Measurements from ENCODE around the gene MRLN. TPM values are rescaled to one million over a fixed set of nuclear protein-coding genes. Genes with fewer than 3 reads are reported as not detected.
"Not testable (repeated sequence)": the region's sequence is repeated elsewhere in the genome, so short reads cannot be mapped to it uniquely, and the experiment has no call there.

Gene MRLN
- not detected in 2 replicates for total RNA-seq

DNA sequence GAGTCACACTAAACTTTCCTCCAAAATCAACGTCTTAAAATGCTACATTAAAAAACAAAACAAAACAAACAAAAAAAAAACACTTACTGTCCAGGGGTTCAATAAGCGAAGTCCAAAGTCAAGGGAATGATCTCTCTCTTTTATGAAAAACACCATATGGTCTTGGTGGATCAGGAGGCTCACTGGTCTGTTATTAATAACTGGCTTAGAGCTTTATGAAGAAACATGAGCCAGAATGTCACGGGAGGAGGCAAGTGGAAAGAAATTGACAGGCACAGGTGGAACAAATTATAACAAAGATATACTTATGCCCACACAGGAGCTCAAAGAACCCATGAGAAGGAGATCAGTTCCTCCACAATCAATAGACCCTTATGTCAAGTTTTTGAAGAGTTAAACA is at the start of gene MRLN:
Gene MRLN (minus strand): TSS at position 189 of the 400 bp plus-strand sequence.
- DNase-seq (ENCODE audit: low read depth in 2 of 2), result no peak

DNA sequence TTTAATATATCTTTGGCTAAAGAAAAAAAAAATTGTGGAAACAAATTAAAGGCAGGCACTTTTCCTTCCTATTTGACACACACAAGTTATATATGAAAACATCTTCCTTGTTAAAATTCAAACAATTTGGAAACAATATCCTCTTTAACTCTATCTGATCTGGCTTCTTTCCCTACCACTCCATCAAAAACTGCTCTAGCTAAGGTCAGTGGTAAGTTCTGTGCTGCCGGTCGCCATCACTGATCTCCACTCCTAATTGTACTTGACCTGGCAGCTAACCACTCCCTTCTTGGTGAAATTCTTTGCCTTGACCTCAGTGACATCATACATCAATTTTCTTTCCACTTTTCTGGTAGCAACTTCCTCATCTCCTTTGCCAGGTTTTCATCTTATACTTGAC is 47.9 kb upstream of the MRLN start:
- no peak for DNase-seq (ENCODE audit: low read depth in 2 of 2)

DNA sequence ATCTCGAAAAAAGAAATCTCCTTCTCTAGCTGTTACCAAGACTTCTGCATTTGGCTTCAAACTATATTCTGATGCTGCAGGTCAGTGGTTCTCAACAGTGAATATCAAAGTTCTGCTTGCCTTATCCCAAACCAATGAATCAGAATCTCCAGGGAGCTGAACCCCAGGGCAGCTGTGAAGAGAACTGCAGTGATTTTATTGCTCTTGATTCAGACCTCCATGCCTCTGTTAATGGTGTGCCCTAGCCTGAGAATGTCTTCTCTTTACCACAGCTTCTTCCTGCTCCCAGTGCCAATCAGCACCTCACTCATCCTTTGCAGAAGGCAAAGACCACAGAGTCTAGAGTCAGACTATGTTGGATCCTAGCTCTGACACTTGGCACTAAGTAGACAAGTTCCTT is 46.2 kb upstream of the MRLN start:
- DNase-seq (ENCODE audit: low read depth in 2 of 2), result no peak

GRCh38 chr10:59793919-59794318 is 40.7 kb upstream of the MRLN start:
- peak in 1 of 2 donors; percentile 54 for DNase-seq (ENCODE audit: low read depth in 2 of 2)

- no peak for DNase-seq (ENCODE audit: low read depth in 2 of 2)
Observed at GRCh38 chr10:59792812-59793211, 39.6 kb upstream of the MRLN start.

- DNase-seq (ENCODE audit: low read depth in 2 of 2), result no peak
Observed at GRCh38 chr10:59791601-59792000, 38.3 kb upstream of the MRLN start.

DNA sequence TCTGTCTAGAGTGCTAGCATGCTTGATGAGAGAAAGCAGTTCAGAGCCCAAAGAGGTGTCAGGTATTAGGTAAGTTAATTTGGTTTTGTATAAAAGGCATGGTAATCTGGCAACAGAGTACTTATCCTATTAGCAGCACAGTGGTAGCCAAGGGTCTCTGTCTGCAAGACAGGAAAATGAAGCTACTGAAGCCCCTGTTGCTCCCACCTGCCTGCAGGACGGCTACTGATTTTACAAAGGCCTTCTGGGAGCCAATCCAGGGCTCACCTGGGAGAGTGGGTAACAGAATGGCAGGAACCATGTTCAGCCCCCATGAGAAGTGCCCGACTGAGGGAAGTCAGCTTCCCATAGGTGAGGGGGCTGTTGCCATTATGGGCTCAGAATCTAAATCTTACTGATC is 36.8 kb upstream of the MRLN start:
- not testable (repeated sequence) for DNase-seq (ENCODE audit: low read depth in 2 of 2)

GRCh38 chr10:59788914-59789313 is 35.7 kb upstream of the MRLN start:
- DNase-seq (ENCODE audit: low read depth in 2 of 2), result not testable (repeated sequence)

- DNase-seq (ENCODE audit: low read depth in 2 of 2), result not testable (repeated sequence)
Observed at GRCh38 chr10:59787032-59787431, 33.8 kb upstream of the MRLN start.

GRCh38 chr10:59785476-59785875 is 32.2 kb upstream of the MRLN start:
- not testable (repeated sequence) for DNase-seq (ENCODE audit: low read depth in 2 of 2)

- no peak for DNase-seq (ENCODE audit: low read depth in 2 of 2)
Observed at GRCh38 chr10:59781511-59781910, 28.3 kb upstream of the MRLN start.

GRCh38 chr10:59779756-59780533 is 26.7 kb upstream of the MRLN start:
- DNase-seq (ENCODE audit: low read depth in 2 of 2), result peak in 1 of 2 donors; percentile 7

DNA sequence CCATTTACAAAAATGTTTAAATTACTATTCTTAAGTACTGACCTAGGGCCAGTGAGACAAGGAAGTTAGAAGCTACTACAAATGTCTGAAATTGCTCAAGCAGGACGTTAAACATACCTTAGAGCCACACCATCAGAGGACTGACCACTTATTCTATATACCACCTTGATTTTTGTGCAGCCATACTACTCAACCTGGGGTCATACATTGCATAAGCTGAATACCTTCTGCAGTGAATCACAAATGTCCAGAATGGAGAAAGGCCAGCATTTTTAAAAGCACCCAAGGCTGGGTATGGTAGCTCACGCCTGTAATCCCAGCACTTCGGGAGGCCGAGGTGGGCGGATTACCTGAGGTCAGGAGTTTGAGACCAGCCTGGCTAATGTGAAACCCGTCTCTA is 21.2 kb upstream of the MRLN start:
- DNase-seq (ENCODE audit: low read depth in 2 of 2), result no peak

GRCh38 chr10:59773088-59773487 is 19.8 kb upstream of the MRLN start:
- no peak for DNase-seq (ENCODE audit: low read depth in 2 of 2)

DNA sequence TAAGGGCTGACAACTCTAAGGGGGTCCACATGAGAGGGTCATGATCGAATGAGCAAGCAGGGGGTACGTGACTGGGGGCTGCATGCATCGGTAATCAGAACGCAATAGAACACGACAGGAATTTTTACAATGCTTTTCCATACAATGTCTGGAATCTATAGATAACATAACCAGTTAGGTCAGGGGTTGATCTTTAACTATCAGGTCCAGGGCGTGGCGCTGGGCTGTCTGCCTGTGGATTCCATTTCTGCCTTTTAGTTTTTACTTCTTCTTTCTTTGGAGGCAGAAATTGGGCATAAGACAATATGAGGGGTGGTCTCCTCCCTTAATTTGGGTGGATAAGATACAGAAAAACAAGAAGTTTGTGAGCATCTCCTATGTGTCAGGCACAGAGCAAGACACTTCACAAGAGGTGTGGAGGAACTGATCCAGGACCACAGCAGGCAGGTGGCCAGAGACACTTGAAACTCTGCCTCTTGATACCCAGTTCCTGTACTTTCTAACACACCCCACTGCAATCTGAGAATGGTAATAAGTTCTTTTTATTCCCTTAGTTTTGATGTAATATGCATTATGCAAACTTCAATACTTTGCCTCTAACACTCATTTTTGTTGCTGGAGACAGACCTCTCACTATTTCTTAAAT is 18.0 kb upstream of the MRLN start:
- DNase-seq (ENCODE audit: low read depth in 2 of 2), result no peak

DNA sequence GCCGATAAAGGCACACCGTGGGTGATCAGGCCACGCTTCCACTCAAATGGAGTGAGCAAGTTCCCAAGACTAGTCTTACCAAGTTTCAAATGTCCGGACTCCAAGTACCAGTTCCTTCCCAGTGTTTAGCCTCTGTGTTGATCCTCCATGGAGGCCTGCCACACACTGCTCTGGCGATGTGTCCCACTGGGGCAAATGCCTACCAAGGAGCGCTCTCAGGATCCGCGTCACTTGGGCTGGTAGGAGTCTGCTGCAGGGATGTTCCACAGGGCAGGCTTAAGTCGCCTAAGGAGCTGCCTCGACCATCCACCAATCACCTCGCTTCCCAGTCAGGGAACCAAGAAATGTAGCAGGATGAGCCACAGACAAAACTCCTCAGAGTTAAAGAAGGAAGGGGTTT is 17.4 kb upstream of the MRLN start:
- no peak for DNase-seq (ENCODE audit: low read depth in 2 of 2)

DNA sequence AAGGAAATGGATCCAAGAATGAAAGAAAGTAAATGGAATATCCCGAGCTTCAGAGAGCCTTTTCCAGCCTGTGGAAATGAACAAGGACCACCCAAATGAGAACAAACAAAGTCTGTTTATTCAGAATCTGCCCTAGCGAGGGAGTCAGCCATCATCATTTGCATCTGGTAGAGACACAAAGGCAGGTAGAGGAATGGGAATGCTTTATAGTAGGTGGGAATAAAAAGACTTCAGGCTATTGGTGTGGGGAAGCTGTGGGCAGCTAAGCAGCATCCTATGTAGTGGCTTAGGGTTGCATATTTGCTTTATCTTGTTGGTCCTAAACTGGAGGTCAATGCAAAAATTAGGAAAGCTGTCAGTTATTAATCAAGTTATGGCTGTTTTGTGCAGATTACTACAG is 9.2 kb upstream of the MRLN start:
- no peak for DNase-seq (ENCODE audit: low read depth in 2 of 2)

- no peak for DNase-seq (ENCODE audit: low read depth in 2 of 2)
Observed at GRCh38 chr10:59757966-59758365, 4.7 kb upstream of the MRLN start.

- DNase-seq (ENCODE audit: low read depth in 2 of 2), result no peak
Observed at GRCh38 chr10:59754951-59755350, 1.7 kb upstream of the MRLN start.

DNA sequence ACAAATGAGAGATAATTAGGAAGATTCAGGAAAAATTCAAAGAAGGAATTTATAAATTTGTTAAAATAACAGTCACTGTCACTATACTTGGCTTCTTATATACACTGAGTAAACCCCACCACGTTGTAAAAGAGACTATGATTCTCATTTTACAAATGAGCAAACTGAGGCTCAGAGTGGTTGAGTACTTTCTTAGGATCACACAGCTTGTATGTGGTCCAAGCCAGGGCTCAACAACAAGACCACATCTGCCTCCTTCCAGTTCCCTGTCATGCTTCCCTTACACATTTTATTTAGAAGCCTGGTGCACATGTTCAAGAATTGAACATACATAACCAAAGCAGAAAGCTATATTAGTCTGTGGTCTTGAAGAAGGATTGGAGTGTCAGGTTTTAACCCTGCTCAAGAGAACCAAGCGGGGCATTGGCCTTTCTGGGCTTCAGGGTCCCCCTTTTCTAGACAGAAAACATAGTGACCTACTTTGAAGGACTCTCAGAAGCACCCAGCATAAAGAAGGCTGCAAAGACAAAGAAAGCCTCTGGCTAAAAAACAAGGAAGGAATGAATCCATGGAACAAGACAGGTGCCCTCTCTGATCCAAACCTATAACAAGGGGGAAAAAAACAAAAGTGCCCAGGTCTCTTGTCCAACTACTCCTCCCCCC is 846 bp downstream of the MRLN start:
- DNase-seq (ENCODE audit: low read depth in 2 of 2), result no peak

- DNase-seq (ENCODE audit: low read depth in 2 of 2), result no peak
Observed at GRCh38 chr10:59750155-59750945, 2.9 kb downstream of the MRLN start.

DNA sequence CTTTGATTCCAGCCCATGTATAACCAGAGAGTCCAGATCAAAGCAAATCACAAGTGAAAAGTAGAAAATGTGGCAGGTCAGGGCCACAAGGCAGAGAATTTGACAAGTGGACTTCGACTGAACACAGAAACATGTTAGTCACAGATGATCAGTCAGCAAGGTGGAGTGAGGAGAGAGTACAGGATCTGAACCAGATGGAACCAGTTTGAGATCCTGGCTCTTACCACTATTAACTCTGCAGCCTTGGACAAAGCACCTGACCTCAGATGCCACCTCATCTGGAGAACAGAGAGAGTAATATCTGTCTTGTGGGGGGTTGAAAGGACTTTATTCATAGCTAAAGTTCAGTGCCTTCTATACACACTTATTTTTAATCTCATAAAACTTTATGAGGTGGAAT is 4.4 kb downstream of the MRLN start:
- no peak for DNase-seq (ENCODE audit: low read depth in 2 of 2)
